Liver (tissue), 9 donors: ENCODE data around the gene CDCP1. TPM values are rescaled to one million over a fixed set of nuclear protein-coding genes. Genes with fewer than 3 reads are reported as not detected.

ENCODE experiments used
- DNase-seq: peaks from one replicate; pipeline ENCODE4 v3.0.0-alpha.2; 2017; ENCODE audit warnings: low spot score
- H3K27ac ChIP-seq, 2 donors: one replicate each; pipeline ENCODE4 v1.7.0; 2013; ENCODE audit warnings: inconsistent platforms in 2 of 2, low read length in 2 of 2, control low read depth in 1 of 2, low read depth in 1 of 2, mild to moderate bottlenecking in 1 of 2
- H3K27me3 ChIP-seq, 4 donors: one replicate each; pipeline versions ENCODE4 v1.6.1 to v1.7.0; 2013; ENCODE audit warnings: low read length in 3 of 4, inconsistent platforms in 1 of 4, mild to moderate bottlenecking in 1 of 4, moderate library complexity in 1 of 4; ENCODE audit not compliant: control insufficient read depth in 4 of 4, insufficient read depth in 4 of 4
- H3K36me3 ChIP-seq, 4 donors: one replicate each; pipeline versions ENCODE4 v1.6.1 to v1.7.0; 2013; ENCODE audit warnings: low read length in 3 of 4, mild to moderate bottlenecking in 3 of 4, low read depth in 1 of 4, moderate library complexity in 1 of 4; ENCODE audit not compliant: control insufficient read depth in 4 of 4, insufficient read depth in 3 of 4
- H3K4me1 ChIP-seq, 4 donors: one replicate each; pipeline versions ENCODE4 v1.6.1 to v1.7.0; 2013; ENCODE audit warnings: low read length in 3 of 4, mild to moderate bottlenecking in 3 of 4, moderate library complexity in 1 of 4; ENCODE audit not compliant: control insufficient read depth in 4 of 4, insufficient read depth in 4 of 4
- H3K4me3 ChIP-seq, 3 donors: one replicate each; pipeline versions ENCODE4 v1.6.1 to v1.7.0; 2013; ENCODE audit warnings: low read length in 3 of 3, control low read depth in 1 of 3, low read depth in 1 of 3, mild to moderate bottlenecking in 1 of 3
- H3K9ac ChIP-seq, 2 donors: one replicate each; pipeline ENCODE4 v1.7.0; 2013; ENCODE audit warnings: low read length in 2 of 2, mild to moderate bottlenecking in 2 of 2, moderate library complexity in 2 of 2, control low read depth in 1 of 2, low read depth in 1 of 2
- H3K9me3 ChIP-seq, 4 donors: one replicate each; pipeline versions ENCODE4 v1.6.1 to v1.7.0; 2013; ENCODE audit warnings: low read length in 3 of 4; ENCODE audit not compliant: control insufficient read depth in 4 of 4
- EGR1 ChIP-seq, 2 donors: IDR thresholded peaks; 2 replicates each; pipeline ENCODE4 v1.6.1; 2016 to 2018; ENCODE audit warnings: antibody characterized with exemption in 2 of 2, low read depth in 2 of 2
- FOXA1 ChIP-seq: IDR thresholded peaks from 2 replicates; pipeline ENCODE4 v1.6.1; 2016; ENCODE audit warnings: antibody characterized with exemption
- FOXA2 ChIP-seq: IDR thresholded peaks from 2 replicates; pipeline ENCODE4 v1.6.1; 2016; ENCODE audit warnings: antibody characterized with exemption
- GABPA ChIP-seq, 2 donors: IDR thresholded peaks in 1 of 2; conservative IDR thresholded peaks in 1 of 2; 2 replicates each; pipeline ENCODE4 v1.6.1; 2016; ENCODE audit warnings: antibody characterized with exemption in 2 of 2, mild to moderate bottlenecking in 1 of 2, moderate library complexity in 1 of 2
- HNF4A ChIP-seq, 2 donors: conservative IDR thresholded peaks; 2 replicates each; pipeline ENCODE4 v1.6.1; 2016; ENCODE audit warnings: antibody characterized with exemption in 2 of 2, mild to moderate bottlenecking in 2 of 2
- HNF4G ChIP-seq: IDR thresholded peaks from 2 replicates; pipeline ENCODE4 v1.6.1; 2016; ENCODE audit warnings: antibody characterized with exemption
- JUND ChIP-seq, 2 donors: IDR thresholded peaks; 2 replicates each; pipeline ENCODE4 v1.6.1; 2016; ENCODE audit warnings: antibody characterized with exemption in 2 of 2
- NR2F2 ChIP-seq: IDR thresholded peaks from 2 replicates; pipeline ENCODE4 v1.6.1; 2016; ENCODE audit warnings: antibody characterized with exemption
- RAD21 ChIP-seq, 2 donors: IDR thresholded peaks; 2 replicates each; pipeline ENCODE4 v1.6.1; 2016; ENCODE audit warnings: antibody characterized with exemption in 2 of 2, mild to moderate bottlenecking in 2 of 2
- RXRA ChIP-seq, 2 donors: IDR thresholded peaks; 2 replicates each; pipeline ENCODE4 v1.6.1; 2017 to 2018; ENCODE audit warnings: antibody characterized with exemption in 2 of 2, mild to moderate bottlenecking in 1 of 2
- SP1 ChIP-seq: IDR thresholded peaks from 2 replicates; pipeline ENCODE4 v1.6.1; 2018; ENCODE audit warnings: antibody characterized with exemption, mild to moderate bottlenecking
- TAF1 ChIP-seq: conservative IDR thresholded peaks from 2 replicates; pipeline ENCODE4 v1.6.1; 2016; ENCODE audit warnings: antibody characterized with exemption, mild to moderate bottlenecking
- YY1 ChIP-seq: IDR thresholded peaks from 2 replicates; pipeline ENCODE4 v1.6.1; 2016; ENCODE audit warnings: antibody characterized with exemption, mild to moderate bottlenecking
- WGBS: extraction: QIAGEN DNeasy Blood & Tissue Kit; methylation state at CpG from one replicate; pipeline ENCODE4 v1.1.7; 2013; 5-methylcytosine and 5-hydroxymethylcytosine counted together
- polyA plus RNA-seq, 2 donors: library from polyadenylated mRNA; stranded (reverse) in 1 of 2; unstranded in 1 of 2; fragments of 200-250 nt in 1 of 2; fragments of >200 nt in 1 of 2; fragmentation: Nextera tagmentation in 1 of 2; extraction: Ambion mirVana in 1 of 2; gene quantifications; one replicate each; pipeline versions ENCODE4 v1.2.1 to v1.2.3, GENCODE V29; 2013 to 2015
- total RNA-seq, 2 donors: library from RNA; depleted of rRNA; stranded (reverse); fragments of >200 nt; gene quantifications; one replicate each; pipeline ENCODE4 v1.2.3, GENCODE V29; 2014
- TF ChIP-seq, protein P1 (sequence below): fragments of 150-350 bp; IDR thresholded peaks from 2 replicates; pipeline ENCODE4 v1.5.1; 2017; ENCODE audit warnings: improper control_type of control experiment, low read depth, low read length; ENCODE audit not compliant: missing input control
- TF ChIP-seq, protein P2 (sequence below): IDR thresholded peaks from 2 replicates; pipeline ENCODE4 v1.6.1; 2016; ENCODE audit warnings: antibody characterized with exemption, mild to moderate bottlenecking
- TF ChIP-seq, protein P3 (sequence below): IDR thresholded peaks from 2 replicates; pipeline ENCODE4 v1.6.1; 2016; ENCODE audit warnings: antibody characterized with exemption
- TF ChIP-seq, protein P4 (sequence below): IDR thresholded peaks from 2 replicates; pipeline ENCODE4 v1.6.1; 2016; ENCODE audit warnings: antibody characterized with exemption
- TF ChIP-seq, protein P5 (sequence below): IDR thresholded peaks from 2 replicates; pipeline ENCODE4 v1.6.1; 2016; ENCODE audit warnings: antibody characterized with exemption
- donor health status: healthy.
- donor health status: healthy.
- donor health status: healthy.
- donor health status: healthy.
- donor health status: healthy.

Gene CDCP1
- total and polyA plus RNA-seq, 4 donors: 0.22 to 0.67 (median 0.45) TPM

DNA sequence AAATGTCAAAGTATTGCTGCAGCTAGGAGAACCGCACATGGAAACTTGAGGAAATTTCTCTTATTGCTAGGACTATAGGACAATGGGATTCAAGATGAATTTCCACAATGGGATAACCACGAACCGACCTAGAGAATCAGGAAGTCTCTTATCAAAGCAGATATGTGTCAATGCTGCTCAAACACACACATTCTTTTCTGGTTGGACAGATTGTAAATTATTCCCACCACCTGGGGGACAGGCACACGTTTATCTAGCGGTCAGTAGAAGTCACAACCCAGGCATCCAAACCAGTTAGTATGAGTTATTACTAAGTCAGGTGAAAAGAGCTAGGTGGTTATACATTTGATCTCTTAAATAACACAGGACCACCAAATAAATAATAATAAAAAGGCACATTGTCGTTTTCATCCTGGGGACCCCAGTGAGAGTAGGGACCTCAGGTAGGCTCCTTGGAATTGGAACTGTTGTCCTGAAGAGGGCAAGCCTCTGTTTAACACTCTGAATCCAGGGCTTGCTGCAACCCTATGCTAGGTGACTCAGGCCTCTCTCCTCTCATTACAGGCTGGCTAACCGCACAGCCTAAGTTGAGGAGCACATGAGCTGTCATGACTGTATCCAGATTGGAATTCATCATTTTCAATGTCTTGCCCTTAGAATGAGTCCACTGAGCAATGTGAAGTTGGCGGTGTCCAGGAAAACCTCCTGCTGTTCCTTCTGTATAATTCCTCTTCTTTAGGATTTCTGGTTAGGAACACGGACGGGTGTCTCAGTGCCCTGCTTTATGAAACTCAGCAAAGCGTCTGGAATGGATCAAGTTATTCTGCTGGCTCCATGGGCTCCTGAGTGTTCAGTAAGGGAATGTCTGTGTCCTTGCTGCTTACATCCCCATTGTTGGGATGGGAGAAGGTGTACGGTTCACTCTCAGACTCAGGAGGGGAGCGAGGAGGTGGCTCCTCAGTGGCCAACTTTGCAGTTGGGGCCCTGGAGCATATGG lies 61.1 kb downstream of the CDCP1 start:
- Histone ChIP-seq H3K4me3 (no peak overlapping the region), H3K36me3 (no peaks in the 10 kb centered on the region), H3K9ac (no peak overlapping the region), H3K4me1 (no peaks in the 10 kb centered on the region), H3K9me3 (no peaks in the 10 kb centered on the region), H3K27ac (no peak overlapping the region), H3K27me3 (no peaks in the 10 kb centered on the region)
- TF ChIP-seq HNF4A (conservative IDR thresholded peaks at IDR 0.05): no peak
- TF ChIP-seq RXRA (IDR thresholded peaks at IDR 0.05): no peak
- no peak for TF ChIP-seq YY1
- TF ChIP-seq, protein P1, sequence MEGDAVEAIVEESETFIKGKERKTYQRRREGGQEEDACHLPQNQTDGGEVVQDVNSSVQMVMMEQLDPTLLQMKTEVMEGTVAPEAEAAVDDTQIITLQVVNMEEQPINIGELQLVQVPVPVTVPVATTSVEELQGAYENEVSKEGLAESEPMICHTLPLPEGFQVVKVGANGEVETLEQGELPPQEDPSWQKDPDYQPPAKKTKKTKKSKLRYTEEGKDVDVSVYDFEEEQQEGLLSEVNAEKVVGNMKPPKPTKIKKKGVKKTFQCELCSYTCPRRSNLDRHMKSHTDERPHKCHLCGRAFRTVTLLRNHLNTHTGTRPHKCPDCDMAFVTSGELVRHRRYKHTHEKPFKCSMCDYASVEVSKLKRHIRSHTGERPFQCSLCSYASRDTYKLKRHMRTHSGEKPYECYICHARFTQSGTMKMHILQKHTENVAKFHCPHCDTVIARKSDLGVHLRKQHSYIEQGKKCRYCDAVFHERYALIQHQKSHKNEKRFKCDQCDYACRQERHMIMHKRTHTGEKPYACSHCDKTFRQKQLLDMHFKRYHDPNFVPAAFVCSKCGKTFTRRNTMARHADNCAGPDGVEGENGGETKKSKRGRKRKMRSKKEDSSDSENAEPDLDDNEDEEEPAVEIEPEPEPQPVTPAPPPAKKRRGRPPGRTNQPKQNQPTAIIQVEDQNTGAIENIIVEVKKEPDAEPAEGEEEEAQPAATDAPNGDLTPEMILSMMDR: no peak
- TF ChIP-seq, protein P2, sequence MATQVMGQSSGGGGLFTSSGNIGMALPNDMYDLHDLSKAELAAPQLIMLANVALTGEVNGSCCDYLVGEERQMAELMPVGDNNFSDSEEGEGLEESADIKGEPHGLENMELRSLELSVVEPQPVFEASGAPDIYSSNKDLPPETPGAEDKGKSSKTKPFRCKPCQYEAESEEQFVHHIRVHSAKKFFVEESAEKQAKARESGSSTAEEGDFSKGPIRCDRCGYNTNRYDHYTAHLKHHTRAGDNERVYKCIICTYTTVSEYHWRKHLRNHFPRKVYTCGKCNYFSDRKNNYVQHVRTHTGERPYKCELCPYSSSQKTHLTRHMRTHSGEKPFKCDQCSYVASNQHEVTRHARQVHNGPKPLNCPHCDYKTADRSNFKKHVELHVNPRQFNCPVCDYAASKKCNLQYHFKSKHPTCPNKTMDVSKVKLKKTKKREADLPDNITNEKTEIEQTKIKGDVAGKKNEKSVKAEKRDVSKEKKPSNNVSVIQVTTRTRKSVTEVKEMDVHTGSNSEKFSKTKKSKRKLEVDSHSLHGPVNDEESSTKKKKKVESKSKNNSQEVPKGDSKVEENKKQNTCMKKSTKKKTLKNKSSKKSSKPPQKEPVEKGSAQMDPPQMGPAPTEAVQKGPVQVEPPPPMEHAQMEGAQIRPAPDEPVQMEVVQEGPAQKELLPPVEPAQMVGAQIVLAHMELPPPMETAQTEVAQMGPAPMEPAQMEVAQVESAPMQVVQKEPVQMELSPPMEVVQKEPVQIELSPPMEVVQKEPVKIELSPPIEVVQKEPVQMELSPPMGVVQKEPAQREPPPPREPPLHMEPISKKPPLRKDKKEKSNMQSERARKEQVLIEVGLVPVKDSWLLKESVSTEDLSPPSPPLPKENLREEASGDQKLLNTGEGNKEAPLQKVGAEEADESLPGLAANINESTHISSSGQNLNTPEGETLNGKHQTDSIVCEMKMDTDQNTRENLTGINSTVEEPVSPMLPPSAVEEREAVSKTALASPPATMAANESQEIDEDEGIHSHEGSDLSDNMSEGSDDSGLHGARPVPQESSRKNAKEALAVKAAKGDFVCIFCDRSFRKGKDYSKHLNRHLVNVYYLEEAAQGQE: no peak
- TF ChIP-seq FOXA1: no peak
- no peak for TF ChIP-seq TAF1
- TF ChIP-seq JUND (IDR thresholded peaks at IDR 0.05): no peak
- no peak for TF ChIP-seq NR2F2
- TF ChIP-seq RAD21 (IDR thresholded peaks at IDR 0.05): no peak
- TF ChIP-seq, protein P3, sequence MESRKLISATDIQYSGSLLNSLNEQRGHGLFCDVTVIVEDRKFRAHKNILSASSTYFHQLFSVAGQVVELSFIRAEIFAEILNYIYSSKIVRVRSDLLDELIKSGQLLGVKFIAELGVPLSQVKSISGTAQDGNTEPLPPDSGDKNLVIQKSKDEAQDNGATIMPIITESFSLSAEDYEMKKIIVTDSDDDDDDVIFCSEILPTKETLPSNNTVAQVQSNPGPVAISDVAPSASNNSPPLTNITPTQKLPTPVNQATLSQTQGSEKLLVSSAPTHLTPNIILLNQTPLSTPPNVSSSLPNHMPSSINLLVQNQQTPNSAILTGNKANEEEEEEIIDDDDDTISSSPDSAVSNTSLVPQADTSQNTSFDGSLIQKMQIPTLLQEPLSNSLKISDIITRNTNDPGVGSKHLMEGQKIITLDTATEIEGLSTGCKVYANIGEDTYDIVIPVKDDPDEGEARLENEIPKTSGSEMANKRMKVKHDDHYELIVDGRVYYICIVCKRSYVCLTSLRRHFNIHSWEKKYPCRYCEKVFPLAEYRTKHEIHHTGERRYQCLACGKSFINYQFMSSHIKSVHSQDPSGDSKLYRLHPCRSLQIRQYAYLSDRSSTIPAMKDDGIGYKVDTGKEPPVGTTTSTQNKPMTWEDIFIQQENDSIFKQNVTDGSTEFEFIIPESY: no peak
- TF ChIP-seq, protein P4, sequence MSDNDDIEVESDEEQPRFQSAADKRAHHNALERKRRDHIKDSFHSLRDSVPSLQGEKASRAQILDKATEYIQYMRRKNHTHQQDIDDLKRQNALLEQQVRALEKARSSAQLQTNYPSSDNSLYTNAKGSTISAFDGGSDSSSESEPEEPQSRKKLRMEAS: no peak
- no peak for TF ChIP-seq HNF4G
- TF ChIP-seq SP1: no peak
- no peak for TF ChIP-seq FOXA2
- TF ChIP-seq EGR1 (IDR thresholded peaks at IDR 0.05; ENCODE audit: low read depth in 2 of 2): no peak
- TF ChIP-seq, protein P5, sequence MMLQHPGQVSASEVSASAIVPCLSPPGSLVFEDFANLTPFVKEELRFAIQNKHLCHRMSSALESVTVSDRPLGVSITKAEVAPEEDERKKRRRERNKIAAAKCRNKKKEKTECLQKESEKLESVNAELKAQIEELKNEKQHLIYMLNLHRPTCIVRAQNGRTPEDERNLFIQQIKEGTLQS: no peak
- TF ChIP-seq GABPA (IDR thresholded peaks at IDR 0.05 in 1 of 2, conservative IDR thresholded peaks at IDR 0.05 in 1 of 2): no peak
- no peak for DNase-seq
- 77% methylated on average over 13 of the region's 13 CpGs for WGBS
